Ascending aorta (tissue), 2 donors: ENCODE results near the gene SLC6A3. TPM values are rescaled to one million over a fixed set of nuclear protein-coding genes. Genes with fewer than 3 reads are reported as not detected.

Source experiments
- DNase-seq, 2 donors: peaks; one replicate each; pipeline ENCODE4 v3.0.0-alpha.2; 2019; ENCODE audit warnings: low spot score in 2 of 2
- H3K27ac ChIP-seq, 2 donors: fragments of 200-600 bp; sonication (generic); one replicate each; pipeline ENCODE4 v1.5.1; 2016 to 2017; ENCODE audit warnings: mild to moderate bottlenecking in 1 of 2
- H3K27me3 ChIP-seq: fragments of 200-600 bp; sonication (generic); one replicate; pipeline ENCODE4 v1.5.1; 2017
- H3K36me3 ChIP-seq, 2 donors: fragments of 200-600 bp; sonication (generic); one replicate each; pipeline ENCODE4 v1.5.1; 2016
- H3K4me1 ChIP-seq, 2 donors: fragments of 200-600 bp; sonication (generic); one replicate each; pipeline ENCODE4 v1.5.1; 2016 to 2017; ENCODE audit warnings: mild to moderate bottlenecking in 1 of 2
- H3K4me3 ChIP-seq, 2 donors: fragments of 200-600 bp; sonication (generic); one replicate each; pipeline ENCODE4 v1.5.1; 2016 to 2017; ENCODE audit warnings: mild to moderate bottlenecking in 1 of 2
- H3K9me3 ChIP-seq, 2 donors: fragments of 200-600 bp; sonication (generic); one replicate each; pipeline ENCODE4 v1.5.1; 2016
- CTCF ChIP-seq, 3 experiments: fragments of 200-600 bp in 2 of 3; fragments of 450-650 bp in 1 of 3; sonication (generic) in 2 of 3; IDR thresholded peaks; one replicate each; pipeline ENCODE4 v1.5.1; 2016 to 2019; ENCODE audit warnings: antibody characterized with exemption in 3 of 3, mild to moderate bottlenecking in 1 of 3, moderate library complexity in 1 of 3
- intact Hi-C: fragments of 100-400 bp; cut with DNase I; formaldehyde crosslinking; loops from one replicate; pipeline ENCODE4 v1.15.1; 2023
- total RNA-seq: library from RNA; depleted of rRNA; stranded (reverse); fragments of >200 nt; gene quantifications from one replicate; pipeline ENCODE4 v1.1.0, GENCODE V29; 2016

The SLC6A3 gene
- total RNA-seq, 1 donor from 2014 or later = not detected

DNA sequence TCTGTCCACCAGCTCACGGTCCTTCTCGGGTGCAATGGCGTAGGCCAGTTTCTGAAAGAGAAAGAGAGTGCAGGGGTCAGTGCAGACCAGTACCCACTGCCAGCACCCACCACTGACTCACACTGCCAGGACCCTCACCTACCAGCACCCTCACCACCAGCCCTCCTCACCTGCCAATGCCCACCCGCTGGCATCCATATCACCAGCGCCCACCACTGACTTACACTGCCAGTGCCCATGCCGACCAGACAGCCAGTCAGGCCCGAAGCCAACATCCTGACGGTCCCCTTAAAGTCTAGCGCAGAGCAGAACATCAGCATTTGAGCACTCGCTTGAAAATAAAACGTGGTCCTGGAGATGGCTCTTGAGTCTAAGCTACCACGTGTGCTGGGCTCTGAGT lies 44.3 kb downstream of the SLC6A3 start:
- Histone ChIP-seq H3K9me3 (peaks cover 0 to 5% of the 10 kb centered on the region in 2 donors), H3K27me3 (no peaks in the 10 kb centered on the region), H3K4me3 (no peak overlapping the region), H3K4me1 (no peaks in the 10 kb centered on the region), H3K27ac (no peak overlapping the region), H3K36me3 (no peaks in the 10 kb centered on the region)
- intact Hi-C loops = no loop called here
- no peak for TF ChIP-seq CTCF (IDR thresholded peaks at IDR 0.05)
- no peak for DNase-seq

GRCh38 chr5:1400211-1400855 lies 44.9 kb downstream of the SLC6A3 start:
- Histone ChIP-seq H3K27ac (no peak overlapping the region), H3K36me3 (no peaks in the 10 kb centered on the region), H3K27me3 (no peaks in the 10 kb centered on the region), H3K4me1 (no peaks in the 10 kb centered on the region), H3K4me3 (no peak overlapping the region), H3K9me3 (peaks cover 0 to 5% of the 10 kb centered on the region in 2 donors)
- intact Hi-C loops = no loop called here
- TF ChIP-seq CTCF (IDR thresholded peaks at IDR 0.05) = no peak
- no peak for DNase-seq

- no peak for DNase-seq
- no peak for TF ChIP-seq CTCF (IDR thresholded peaks at IDR 0.05)
- no peaks in the 10 kb centered on the region for H3K27me3 ChIP-seq
These were observed 45.5 kb downstream of the SLC6A3 start for GRCh38 chr5:1399737-1400136.

DNA sequence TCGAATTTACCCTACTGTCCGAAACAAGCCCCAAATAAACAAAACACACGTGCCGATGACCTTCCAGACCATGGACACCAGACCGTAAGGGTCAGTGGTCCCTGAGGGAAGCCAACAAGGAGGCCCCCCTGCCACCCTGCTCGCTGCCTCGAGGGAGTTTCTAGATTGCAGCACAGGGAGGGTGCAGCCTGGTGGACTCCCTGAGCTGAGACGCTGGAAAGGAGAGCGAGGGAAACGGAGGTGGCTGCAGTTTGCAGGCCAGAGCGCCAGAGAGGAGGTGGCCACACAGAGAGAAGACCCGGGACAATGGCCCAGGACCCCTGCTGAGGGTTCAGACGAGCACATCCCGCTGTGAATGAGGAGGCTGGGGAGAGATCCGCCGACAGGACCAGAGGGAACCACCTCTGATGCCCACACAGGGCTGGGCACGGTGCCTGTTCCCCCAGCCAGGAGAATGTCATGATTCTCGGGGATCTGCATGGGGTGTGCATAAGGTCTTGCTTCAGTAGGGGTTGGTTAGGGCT lies 48.9 kb downstream of the SLC6A3 start:
- TF ChIP-seq CTCF (IDR thresholded peaks at IDR 0.05) = no peak
- H3K27me3 ChIP-seq = no peaks in the 10 kb centered on the region

More at GRCh38 chr5:1399737-1400136, 45.5 kb downstream of the SLC6A3 start:
- intact Hi-C loops = no loop called here
- Histone ChIP-seq H3K4me1 (no peaks in the 10 kb centered on the region), H3K4me3 (no peak overlapping the region), H3K27ac (no peak overlapping the region), H3K9me3 (peaks cover 0 to 5% of the 10 kb centered on the region in 2 donors), H3K36me3 (no peaks in the 10 kb centered on the region)

GRCh38 chr5:1394881-1395860 lies 50.1 kb downstream of the SLC6A3 start:
- Histone ChIP-seq H3K27ac (no peak overlapping the region), H3K27me3 (no peaks in the 10 kb centered on the region), H3K4me3 (no peak overlapping the region), H3K4me1 (no peaks in the 10 kb centered on the region), H3K9me3 (peaks cover 0 to 5% of the 10 kb centered on the region in 2 donors), H3K36me3 (no peaks in the 10 kb centered on the region)
- DNase-seq = no peak
- intact Hi-C loops = no loop called here
- TF ChIP-seq CTCF (IDR thresholded peaks at IDR 0.05) = no peak

More for the DNA sequence above, 48.9 kb downstream of the SLC6A3 start:
- intact Hi-C loops = no loop called here
- Histone ChIP-seq H3K36me3 (no peaks in the 10 kb centered on the region), H3K9me3 (peaks cover 0 to 5% of the 10 kb centered on the region in 2 donors), H3K4me1 (no peaks in the 10 kb centered on the region), H3K4me3 (no peak overlapping the region), H3K27ac (no peak overlapping the region)
- DNase-seq = no peak
